Midbrain (tissue), 1 donor: ENCODE measurements around the gene ADGRB2.
"Not testable (repeated sequence)": the region's sequence is repeated elsewhere in the genome, so short reads cannot be mapped to it uniquely, and the experiment has no call there.

Source experiments
- DNase-seq: peaks from one replicate; lab custom pipeline; 2025; lab: John Stamatoyannopoulos, UW

Gene ADGRB2

DNA sequence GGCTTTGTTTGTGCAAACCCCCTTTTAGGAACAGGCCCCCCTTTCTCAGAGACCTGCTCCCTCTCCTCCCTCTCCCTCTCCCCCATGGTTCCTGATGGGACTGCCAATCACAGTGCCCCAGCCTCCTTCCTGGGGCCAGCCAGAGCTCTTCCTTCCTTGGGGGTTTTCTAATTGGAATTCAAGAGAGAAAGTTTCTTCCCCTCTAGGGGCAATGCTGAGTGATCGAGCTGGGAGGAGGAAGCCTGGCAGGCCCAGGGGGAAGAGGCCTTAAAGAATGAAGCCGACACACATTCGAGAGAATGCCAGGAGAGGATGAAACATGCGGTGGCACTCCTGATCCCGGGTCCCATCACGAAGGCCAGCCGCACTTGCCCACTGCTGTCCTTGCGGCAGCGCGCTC lies 39.0 kb downstream of the ADGRB2 start:
- DNase-seq = no peak

DNA sequence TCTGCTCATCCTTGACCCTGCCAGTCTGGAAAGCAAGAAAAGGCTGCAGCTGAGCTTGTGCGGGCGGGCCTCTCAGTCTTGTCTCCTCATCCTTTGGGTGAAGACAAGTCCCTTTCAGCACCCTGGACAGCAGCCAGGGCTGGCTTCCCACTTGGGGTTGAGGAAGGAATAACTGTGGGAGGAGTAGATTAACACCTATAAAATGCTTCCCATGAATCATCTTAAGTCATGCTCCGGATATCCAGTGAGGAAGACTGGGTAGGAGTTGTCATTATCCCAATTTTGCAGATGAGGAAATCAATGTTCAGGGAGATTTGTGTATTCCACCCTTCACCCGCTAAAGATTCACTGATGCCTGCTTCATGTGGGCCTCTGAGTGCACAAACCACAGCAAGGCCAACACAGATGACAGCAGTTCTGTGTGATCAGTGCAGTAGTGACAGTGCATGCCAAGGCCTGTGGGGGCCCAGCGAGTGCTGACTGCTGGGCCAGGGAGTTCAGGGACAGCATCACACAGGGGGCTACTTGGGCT lies 40.2 kb downstream of the ADGRB2 start:
- peak; percentile 10 for DNase-seq

DNA sequence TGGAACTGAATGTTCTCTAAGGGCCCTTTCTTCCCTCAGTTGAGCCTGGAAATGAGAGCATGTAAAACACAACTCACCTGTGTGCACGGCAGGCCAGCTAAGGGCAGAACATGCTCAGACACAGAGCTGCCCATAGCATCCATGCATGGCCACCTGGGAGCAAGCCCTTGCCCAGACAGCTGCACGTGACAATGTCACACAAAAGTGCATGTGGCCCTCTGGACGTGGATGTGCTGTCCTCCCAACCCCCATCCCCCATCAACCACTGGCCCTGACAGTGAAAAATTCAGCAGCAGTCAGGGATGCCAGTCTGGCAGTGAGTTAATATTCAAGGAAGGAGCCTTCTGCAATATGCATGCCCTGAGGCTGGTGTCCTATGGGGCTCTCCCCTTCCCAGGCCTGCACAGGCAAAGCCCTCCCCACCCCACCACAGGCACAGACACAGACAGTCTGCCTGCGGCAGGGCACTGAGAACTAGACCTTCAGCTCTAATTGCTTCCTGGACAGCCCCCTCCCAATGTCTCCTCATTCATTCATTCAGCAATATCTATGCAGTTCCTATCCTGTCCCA lies 45.7 kb downstream of the ADGRB2 start:
- DNase-seq = no peak

DNA sequence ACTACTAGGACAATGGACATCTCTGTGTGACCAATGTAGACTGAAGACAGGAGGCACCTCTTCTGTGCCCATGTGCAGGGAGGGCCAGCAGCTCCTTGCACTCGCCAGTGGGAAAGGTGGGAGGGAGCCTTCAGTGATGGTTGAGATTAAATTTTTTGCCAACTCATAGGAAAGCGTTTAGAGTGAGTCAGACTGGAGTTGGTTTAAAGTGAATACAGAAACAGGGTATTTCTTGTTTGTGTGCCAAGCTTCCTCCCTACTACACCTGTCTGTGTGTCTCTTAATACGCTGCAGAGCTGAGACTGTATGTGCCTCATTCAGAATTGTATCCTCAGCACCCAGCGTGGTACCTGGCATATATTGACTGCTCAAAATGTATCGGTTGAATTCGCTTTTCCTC lies 46.8 kb downstream of the ADGRB2 start:
- DNase-seq = no peak

DNA sequence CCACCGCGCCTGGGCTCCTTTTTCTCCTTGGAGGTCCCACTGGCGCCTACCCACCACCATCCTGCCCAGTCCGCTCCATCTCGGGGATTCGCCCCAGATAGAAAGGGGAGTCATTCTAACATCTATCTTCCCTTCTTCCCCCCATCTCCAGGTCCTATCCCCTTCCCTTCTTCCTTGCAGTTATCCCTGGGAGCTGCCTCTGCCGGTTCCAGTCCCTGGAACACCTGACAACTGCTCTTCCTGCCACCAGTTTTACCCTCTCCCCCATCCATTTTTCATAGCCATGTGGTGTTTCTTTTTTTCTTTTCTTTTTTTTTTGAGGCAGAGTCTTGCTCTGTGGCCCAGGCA lies 48.3 kb downstream of the ADGRB2 start:
- no peak for DNase-seq

DNA sequence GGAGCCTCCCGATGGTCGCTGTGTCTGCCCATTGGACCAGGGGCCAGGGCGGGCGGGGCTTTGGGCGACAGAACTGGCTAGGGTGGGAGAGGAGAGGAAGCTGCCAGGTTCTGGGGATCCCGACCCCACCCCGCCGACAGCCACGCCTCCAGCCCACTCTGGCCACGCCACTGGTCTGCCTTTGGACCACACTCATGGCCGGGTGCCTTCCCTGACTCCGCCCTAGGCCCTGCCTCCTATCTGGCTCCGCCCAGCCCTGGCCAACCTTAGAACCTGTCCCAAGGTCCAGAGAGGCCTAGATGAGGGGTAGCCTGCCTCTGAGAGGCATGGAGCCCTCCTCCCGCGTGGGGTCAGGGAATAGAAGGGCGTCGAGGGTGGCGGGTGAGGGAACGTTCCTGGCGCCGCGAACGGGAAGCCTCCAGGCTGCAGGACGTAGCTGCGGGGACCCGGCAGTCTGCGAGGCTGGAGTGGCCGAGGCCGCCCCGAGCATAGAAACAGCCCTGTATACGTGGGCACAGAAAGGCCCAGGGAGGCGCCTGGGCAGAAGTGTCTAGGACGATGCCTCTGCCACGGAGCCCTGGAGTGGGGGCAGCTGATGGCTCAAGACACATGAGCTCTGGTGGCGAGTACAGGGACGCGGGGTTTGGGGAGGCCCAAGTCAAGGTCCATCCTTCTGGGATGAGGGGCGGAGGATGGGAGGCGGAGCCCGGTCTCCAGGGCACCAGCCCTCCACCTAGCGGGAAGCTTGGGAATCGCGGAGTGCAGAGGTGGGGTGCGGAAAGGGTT lies 48.9 kb downstream of the ADGRB2 start:
- peak; percentile 72 for DNase-seq

DNA sequence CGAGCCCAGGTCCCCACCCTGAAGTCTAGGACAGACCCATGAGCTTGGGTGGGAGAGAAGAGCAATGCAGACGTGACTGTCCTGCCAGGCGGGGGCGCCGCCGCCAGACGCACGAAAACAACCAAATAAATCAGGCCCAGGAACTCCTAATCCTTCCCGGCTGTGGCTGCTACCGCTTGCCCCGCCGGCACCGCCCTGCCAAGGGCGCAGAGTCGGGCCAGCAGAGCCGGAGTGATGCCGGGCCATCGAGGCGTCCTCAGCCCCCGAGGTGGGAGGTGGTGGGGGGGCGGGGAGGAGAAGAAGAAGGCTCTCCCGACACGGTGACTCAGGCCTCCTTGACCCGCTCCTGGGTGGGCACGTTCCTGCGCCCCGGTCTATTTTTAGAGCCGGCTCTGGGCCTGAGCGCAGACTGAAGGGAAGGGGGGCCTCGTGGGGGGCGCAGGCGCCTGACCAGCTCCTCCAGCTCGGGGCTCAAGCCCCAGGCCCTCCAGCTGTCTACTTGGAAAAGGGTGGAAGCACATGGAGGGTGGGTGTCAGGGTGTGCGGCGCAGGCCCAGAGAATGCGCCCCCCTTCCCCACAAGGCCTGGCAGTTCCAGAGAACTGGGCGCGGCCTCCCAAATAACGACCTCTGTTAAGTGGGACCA lies 49.6 kb downstream of the ADGRB2 start:
- DNase-seq = peak; percentile 15

DNA sequence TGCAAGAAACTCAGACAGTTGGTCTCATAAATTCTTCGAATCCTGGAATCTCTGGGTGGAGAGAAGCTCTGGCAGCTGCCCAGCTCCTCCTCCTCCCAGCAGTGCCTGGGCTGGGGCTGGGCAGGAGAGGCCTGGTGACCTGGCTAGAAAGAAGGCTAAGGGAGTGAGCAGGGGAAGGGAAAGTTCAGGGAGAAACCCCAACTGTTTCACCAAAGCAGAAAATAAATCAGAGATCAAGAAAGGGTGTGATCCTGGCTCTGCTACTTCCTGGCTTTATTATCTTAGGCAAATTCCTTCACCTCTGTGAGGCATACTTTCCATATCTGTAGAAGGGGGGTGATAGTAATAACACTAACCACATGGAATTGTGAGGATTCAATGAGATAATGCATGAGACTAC lies 51.5 kb downstream of the ADGRB2 start:
- DNase-seq = no peak

DNA sequence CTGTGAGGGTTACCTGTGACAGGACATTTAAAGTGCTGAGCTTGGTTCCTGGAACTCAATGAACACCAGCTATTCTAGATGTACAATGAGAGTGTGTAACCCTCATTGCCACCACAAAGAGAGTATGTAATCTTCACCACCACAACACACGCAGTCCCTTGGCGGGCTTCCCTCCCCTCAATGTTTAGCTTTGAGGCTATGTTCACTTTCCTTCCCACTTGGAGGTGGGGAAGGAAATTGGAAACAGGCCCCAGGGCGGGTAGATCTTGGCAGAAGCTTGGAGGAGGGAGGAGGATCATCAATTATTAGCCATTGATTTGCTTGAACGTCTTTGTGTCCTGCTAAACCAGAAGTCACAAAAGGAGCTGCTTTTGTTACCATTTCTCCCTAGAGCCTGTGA lies 52.1 kb downstream of the ADGRB2 start:
- DNase-seq = no peak

DNA sequence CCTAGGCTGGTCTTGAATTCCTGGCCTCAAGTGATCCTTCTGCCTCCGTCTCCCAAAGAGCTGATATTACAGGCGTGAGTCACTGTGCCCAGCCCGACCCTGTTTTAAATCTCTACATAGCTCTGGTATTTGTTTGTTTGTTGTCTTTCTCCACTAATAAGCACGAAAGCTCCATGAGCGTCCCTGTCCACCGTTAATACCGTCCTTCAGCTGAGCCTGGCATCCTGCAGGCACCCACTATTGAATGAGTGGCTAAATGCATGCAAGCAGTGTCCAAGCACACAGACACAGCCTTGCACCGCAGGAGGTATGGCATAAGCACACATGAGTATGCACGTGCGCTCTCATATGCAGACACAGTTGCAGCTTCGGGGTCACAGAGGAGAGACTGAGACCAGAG lies 55.8 kb downstream of the ADGRB2 start:
- no peak for DNase-seq

DNA sequence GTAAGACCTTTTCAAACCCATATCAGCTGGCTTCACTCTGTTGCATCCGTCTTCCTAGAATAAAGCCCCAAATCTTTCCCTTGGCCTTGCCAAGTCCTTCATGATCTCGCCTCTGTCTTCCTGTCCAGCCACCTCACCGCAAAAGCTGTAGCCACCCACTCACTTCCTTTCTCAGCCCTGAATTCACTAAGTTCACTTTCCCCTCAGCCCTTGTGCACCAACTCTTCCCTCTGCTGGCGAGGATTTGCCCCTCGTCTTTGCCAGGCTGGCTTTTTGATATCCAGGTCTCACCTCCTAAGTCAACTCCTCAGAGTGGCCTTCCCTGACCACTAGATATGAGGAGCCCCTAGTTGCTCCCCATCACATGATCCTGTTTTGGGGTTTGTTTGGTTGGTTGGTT lies 56.4 kb downstream of the ADGRB2 start:
- DNase-seq = no peak

DNA sequence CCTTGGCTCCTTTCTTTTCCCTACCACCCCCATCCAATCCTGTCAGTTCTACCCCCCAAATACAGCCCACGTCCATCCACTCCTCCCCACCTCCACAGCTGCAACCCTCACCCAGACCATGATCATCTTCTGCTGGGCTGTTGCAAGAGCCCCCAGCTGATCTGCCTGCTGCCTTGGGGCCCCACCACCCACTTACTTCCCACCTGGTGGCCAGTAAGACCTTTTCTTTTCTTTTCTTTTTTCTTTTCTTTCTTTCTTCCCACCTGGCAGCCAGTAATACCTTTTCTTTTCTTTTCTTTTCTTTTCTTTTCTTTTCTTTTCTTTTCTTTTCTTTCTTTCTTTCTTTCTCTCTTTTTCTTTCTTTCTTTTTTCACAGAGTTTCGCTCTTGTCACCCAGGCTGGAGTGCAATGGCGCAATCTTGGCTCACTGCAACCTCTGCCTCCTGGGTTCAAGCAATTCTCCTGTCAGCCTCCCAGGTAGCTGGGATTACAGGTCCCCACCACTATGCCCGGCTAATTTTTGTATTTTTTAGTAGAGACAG lies 57.0 kb downstream of the ADGRB2 start:
- DNase-seq = not testable (repeated sequence)

DNA sequence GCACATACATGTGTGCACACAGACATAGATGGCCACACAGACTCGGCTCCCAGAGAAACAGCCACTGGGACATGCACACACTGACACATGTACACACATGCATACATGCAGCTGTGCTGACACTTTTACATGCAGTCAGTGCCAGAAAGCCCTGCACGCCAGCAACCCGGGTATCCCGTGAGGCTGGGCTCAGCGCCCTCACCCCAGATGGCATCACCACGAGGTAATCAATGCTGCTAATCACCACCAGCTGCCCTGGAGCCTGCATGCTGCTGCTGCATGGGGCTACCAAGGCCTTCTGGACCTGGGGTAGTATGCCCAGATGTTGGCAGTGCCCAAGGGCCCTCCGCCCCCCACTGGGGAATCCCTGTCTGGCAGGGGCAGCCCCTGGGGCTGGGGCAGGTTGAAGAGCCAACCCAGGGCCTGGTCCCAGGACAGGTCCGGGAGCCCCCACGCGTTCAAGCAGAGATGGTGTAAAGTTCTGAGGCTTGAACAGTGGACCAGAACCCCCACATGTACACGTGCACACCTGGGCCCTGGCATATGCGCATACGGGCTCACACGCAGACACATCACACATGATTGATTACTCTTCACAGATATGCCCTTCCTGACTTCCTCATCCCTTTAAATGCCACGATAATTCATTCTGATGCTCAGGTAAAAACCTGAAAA lies 57.6 kb downstream of the ADGRB2 start:
- no peak for DNase-seq

DNA sequence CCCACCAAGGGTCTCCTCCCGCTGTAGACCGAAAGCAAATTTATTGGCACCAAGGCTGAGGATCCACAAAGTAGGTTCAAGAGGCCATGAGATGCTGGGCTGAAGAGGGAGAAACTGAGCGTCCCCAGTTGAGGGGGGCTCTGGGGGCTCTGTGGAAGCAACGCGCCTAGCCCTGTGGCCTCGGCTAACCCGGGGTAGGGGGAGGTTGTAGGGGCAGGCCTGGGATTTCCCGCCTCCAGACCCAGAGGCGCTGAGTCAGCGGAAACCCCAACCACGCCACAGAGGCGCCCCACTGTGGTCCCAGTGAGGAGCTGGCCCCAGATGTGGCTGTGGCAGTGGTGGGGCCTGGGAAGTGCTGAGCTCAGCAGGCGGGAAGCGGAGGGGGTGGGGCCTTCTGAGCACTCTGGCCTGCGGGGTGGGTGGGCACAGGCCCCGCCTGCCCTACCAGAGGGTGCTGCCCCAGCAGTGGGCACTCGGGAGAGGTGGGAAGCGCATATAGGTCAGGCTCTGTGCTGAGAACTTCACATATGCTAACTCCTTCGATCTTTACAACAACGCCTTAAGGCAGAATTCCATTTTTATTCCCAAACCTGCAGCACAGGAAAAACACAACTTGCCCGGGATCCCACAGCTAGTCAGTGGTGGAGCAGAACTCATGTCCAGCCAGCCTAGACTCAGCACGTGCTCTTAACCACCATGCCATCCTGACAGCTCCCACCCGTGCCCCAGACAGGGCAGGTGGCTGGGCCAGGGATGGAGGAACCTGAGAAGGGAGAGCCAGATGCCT lies 58.9 kb downstream of the ADGRB2 start:
- peak; percentile 50 for DNase-seq

DNA sequence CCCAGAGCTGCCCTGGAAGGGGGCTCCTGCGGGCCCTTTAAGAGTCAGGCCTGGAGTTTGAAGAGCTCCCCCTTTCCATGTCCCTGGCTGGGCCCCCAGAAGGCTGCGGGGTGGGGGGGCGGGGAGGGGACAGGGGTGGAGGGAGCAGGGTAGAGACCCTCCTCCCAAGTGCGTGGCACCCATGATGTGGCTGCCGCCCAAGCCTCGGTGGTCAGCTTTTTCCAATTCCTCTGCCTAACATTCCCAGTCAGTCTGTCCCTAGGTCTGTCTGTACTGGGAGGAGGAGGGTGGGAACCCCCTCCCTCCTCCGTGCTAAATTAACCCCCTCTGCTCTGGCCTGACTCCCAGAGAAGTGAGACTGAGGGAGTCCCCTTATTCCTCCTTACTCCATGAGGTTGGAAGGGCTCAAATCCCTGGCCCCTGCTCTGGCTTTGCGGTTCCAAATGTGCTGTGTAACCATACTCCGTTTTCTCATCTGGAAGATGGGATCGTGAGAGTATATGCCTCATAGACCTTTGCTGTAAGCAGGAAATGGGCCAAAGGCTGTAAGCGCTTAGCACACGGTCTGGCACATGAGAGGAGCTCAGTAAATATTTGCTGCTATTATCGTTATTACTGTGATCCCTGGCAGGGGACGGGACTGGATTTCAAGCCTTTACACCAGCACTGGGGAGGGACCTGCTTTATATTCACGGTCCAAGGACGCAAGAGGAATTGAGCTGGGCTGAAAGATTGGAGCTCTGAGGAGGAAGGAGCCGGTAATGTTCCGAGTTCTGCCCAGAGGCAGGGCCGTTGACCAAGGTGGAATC lies 59.7 kb downstream of the ADGRB2 start:
- DNase-seq = no peak

DNA sequence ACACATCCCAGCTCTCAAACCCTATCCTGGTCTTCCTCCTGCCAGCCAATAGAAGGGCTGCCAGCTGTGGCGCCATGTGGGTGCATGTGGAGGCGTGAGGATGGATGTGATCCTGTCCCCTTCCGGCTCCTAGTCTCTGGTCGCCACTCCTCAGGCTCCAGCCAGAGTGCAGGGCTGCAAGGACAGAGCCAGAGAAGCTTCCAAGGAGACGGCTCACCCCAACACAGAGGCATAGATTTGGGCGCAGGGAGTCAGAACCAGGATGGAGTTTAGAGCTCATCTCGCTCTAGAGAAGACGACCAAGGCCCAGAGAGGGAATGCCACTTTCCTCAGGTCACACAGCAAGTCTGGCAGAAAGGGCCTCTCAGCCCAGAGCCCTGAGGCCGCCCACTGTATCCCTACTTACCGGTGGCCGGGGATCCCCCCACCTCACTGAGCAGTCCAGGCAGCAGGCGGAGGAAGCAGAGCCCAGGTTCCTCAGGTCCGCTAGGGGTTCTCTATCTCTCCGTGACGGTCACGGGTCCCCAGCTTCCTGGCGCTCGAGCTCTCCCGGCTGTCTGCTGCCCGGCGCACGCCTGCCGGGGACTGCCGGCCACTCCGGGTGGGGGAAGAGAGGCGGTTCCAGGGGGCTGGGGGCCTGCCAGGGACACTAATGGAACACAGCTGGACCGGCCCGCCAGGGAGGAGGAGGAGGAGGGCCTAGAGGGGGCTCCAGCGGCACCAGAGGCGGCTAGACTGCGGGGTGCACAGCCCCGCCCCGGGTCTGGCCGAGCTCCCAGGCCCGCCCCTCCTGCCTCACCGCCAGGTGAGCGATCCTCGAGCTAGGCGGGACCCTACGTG lies 60.5 kb downstream of the ADGRB2 start, which contains the start of gene COL16A1:
COL16A1 (minus strand) TSS at position 587 of the 840 bp plus-strand sequence. CDS start 1,824 bp downstream, outside the sequence.
- peak; percentile 69 for DNase-seq

DNA sequence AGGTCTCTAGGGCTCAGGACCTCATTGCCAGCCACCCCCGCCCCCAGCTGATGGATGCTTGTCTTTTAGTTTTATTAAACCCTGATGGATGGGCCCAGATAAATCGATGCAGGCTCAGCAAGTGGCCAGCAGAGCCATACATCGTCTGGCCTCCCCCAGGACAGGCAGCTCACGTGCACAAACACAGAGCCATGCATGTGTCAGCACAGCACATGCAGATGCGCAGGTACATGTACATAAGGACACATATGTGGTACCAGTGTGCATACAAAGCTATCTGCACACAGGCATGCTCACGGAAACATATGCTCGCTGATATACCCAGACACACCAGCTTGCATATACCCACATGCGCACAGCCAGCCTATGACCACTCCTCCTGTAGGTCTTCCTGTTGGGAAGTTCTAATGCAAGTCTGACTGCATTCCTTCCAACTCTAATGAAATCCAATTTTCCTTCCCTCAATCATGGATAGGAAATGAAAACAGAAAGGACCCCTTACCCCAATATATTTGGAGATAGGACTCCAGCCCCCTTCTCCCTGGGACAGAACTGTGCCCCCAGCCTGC lies 61.2 kb downstream of the ADGRB2 start:
- DNase-seq = no peak

DNA sequence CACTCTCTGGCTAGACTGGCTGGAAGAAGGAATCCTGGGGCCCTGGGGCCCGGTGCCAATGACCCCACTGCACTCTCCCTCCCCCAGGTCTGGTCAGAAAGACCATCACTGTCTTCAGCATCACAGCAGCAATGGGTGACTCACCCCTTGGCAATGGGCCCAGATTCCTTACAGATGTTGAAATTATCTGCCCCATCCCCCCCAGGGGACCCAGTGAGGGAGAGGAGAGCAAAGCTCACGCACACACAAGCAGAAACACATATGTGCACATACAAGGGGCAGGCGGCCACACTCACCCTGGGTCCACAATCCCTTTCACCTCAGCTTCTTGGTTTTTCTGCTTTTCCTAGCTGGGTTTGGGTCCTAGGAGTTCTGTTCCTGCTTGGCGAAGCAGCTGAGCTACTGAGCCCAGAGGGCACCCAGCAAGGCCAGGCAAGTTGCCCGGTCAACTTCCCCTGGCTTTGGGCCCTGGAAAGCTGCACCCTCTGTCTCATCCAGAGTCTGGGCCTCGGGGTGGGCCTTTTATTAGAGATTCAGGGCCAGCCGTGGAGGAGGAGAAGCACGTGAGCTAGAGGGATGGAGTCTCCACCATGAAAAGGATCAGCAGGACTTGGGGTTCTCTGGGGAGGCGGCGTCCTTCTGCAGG lies 62.9 kb downstream of the ADGRB2 start:
- DNase-seq = peak; percentile 89
